GM23248 (cell line): Measurements from ENCODE around the gene GNPTAB. TPM values are rescaled to one million over a fixed set of nuclear protein-coding genes. Genes with fewer than 3 reads are reported as not detected.

Experiments used
- DNase-seq: peaks from one replicate; pipeline ENCODE4 v3.0.0-alpha.2; 2015
- H2AFZ ChIP-seq: fragments of 200-600 bp; sonication (generic); 2 replicates; pipeline ENCODE4 v1.6.1; 2016; ENCODE audit warnings: antibody characterized with exemption
- H3F3A ChIP-seq: fragments of 200-600 bp; sonication (generic); 2 replicates; pipeline ENCODE4 v1.6.1; 2016; ENCODE audit warnings: mild to moderate bottlenecking, antibody characterized with exemption, mixed run types; ENCODE audit not compliant: insufficient read depth
- H3K27ac ChIP-seq: fragments of 200-600 bp; sonication (generic); 2 replicates; pipeline ENCODE4 v1.5.1; 2016; ENCODE audit warnings: mild to moderate bottlenecking
- H3K27me3 ChIP-seq: fragments of 200-600 bp; sonication (generic); replicated peaks from 2 replicates; pipeline ENCODE4 v1.6.1; 2016; ENCODE audit warnings: mild to moderate bottlenecking; ENCODE audit not compliant: insufficient read depth
- H3K36me3 ChIP-seq: fragments of 200-600 bp; sonication (generic); 2 replicates; pipeline ENCODE4 v1.6.1; 2016; ENCODE audit warnings: low read depth, mild to moderate bottlenecking
- H3K4me1 ChIP-seq: fragments of 200-600 bp; sonication (generic); 2 replicates; pipeline ENCODE4 v1.6.1; 2016; ENCODE audit warnings: mild to moderate bottlenecking; ENCODE audit not compliant: insufficient read depth
- H3K4me2 ChIP-seq: fragments of 200-600 bp; sonication (generic); one replicate; pipeline ENCODE4 v1.6.1; 2016; ENCODE audit warnings: mild to moderate bottlenecking; ENCODE audit not compliant: unreplicated experiment
- H3K4me3 ChIP-seq: fragments of 200-600 bp; sonication (generic); 2 replicates; pipeline ENCODE4 v1.5.1; 2016; ENCODE audit warnings: mild to moderate bottlenecking
- H3K79me2 ChIP-seq: fragments of 200-600 bp; sonication (generic); 2 replicates; pipeline ENCODE4 v1.6.1; 2016; ENCODE audit warnings: mild to moderate bottlenecking; ENCODE audit not compliant: insufficient read depth
- H3K9ac ChIP-seq: fragments of 200-600 bp; sonication (generic); 2 replicates; pipeline ENCODE4 v1.6.1; 2016; ENCODE audit warnings: mild to moderate bottlenecking
- H3K9me2 ChIP-seq: fragments of 200-600 bp; sonication (generic); 2 replicates; pipeline ENCODE4 v1.6.1; 2016; ENCODE audit warnings: mixed run types, mild to moderate bottlenecking, moderate library complexity; ENCODE audit not compliant: insufficient read depth
- H3K9me3 ChIP-seq: fragments of 200-600 bp; sonication (generic); one replicate; pipeline ENCODE4 v1.6.1; 2017; ENCODE audit warnings: low read depth
- H4K20me1 ChIP-seq: fragments of 200-600 bp; sonication (generic); 2 replicates; pipeline ENCODE4 v1.6.0; 2016; ENCODE audit not compliant: insufficient read depth
- EZH2 ChIP-seq: fragments of 200-600 bp; sonication (generic); IDR thresholded peaks from 2 replicates; pipeline ENCODE4 v1.6.1; 2018; ENCODE audit warnings: antibody characterized with exemption, mild to moderate bottlenecking; ENCODE audit not compliant: insufficient read depth, poor library complexity, severe bottlenecking
- EZH2phosphoT487 ChIP-seq: fragments of 200-600 bp; sonication (generic); IDR thresholded peaks from 2 replicates; pipeline ENCODE4 v1.6.1; 2018; ENCODE audit warnings: antibody characterized with exemption, moderate library complexity, mild to moderate bottlenecking, low read depth; ENCODE audit not compliant: insufficient read depth
- WGBS, 2 experiments: methylation state at CpG; one replicate each; pipeline ENCODE4 v1.1.6; 2015 to 2017; ENCODE audit warnings: low lambda C conversion rate in 2 of 2, low coverage in 1 of 2; ENCODE audit errors: missing lambda C conversion rate in 2 of 2; 5-methylcytosine and 5-hydroxymethylcytosine counted together
- in situ Hi-C: fragments of 300-500 bp; cut with MboI; formaldehyde crosslinking; loops from 2 replicates; pipeline ENCODE4 v1.15.0; 2020
- polyA plus RNA-seq: library from polyadenylated mRNA; unstranded; fragments of >200 nt; fragmentation: Nextera tagmentation; extraction: Ambion mirVana; gene quantifications from 2 replicates; pipeline ENCODE4 v1.2.1, GENCODE V29; 2016
- total RNA-seq: library from RNA; depleted of rRNA; stranded (reverse); fragments of >200 nt; shearing (Covaris generic); gene quantifications from 2 replicates; pipeline ENCODE4 v1.2.3, GENCODE V29; 2014

Gene GNPTAB
- total and polyA plus RNA-seq, 2 experiments from 2014 or later, result 20.6 to 23.3 TPM

DNA sequence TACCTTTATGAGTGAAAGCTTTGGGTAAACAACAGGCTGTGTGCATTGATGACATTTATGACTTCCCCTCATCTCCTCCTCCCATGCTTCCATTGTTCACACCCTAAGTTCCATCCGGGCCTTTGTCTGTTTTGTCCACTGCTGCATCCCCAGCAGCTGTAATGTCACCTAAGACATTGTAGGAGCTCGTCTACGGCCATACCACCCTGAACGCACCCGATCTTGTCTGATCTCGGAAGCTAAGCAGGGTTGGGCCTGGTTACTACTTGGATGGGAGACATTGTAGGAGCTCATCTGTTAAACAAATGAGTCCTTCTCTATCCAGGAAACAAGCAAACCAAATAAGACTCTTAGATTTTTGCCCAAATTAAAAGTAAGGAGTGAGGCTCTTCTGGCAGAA, 51.1 kb downstream of the GNPTAB start:
- in situ Hi-C loops, result loop anchor here (5.0 kb wide), 1 partner anchor 53 kb away; the partner anchor contains the start of gene GNPTAB
- TF ChIP-seq EZH2 (no peak), EZH2phosphoT487 (no peak)
- no peak overlapping the region for H2AFZ ChIP-seq
- H3K9ac ChIP-seq, result no peak overlapping the region
- H3K36me3 ChIP-seq, result no peaks in the 10 kb centered on the region; the same call in 1 of the 2 replicates
- H3K4me1 ChIP-seq, result peaks cover 15% of the 10 kb centered on the region
- 96 to 97% methylated on average over 6 of the region's 6 CpGs for WGBS, 2 experiments
- no peak overlapping the region for H3K4me2 ChIP-seq
- H4K20me1 ChIP-seq, result no peaks in the 10 kb centered on the region
- no peaks in the 10 kb centered on the region for H3K9me3 ChIP-seq
- H3F3A ChIP-seq, result peaks cover 22% of the 10 kb centered on the region
- H3K27me3 ChIP-seq, result no peaks in the 10 kb centered on the region
- DNase-seq, result no peak
- H3K79me2 ChIP-seq, result no peaks in the 10 kb centered on the region
- no peak overlapping the region for H3K27ac ChIP-seq
- H3K4me3 ChIP-seq, result no peak overlapping the region
- H3K9me2 ChIP-seq, result no peaks in the 10 kb centered on the region

DNA sequence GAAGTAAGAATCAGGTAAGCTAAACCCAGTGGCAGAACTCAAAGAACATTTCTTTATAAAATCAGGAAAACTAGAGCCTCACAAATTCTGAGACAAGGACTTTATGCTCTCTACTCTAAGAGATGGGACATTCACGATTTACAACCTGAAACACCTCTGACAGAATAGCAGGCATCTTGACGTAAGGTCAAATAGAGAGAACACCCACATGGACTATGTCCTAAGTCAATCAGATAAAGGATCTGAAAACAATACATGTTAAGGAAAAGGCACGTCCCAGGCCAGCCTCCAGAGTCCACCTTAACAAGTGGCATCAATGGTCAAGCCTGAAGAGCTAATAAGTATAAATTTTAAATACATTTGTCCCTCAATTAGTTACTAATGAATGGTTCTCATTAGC, 51.6 kb downstream of the GNPTAB start:
- TF ChIP-seq EZH2phosphoT487 (no peak), EZH2 (no peak)
- H3K36me3 ChIP-seq, result no peaks in the 10 kb centered on the region; the same call in 1 of the 2 replicates
- no peaks in the 10 kb centered on the region for H3K9me3 ChIP-seq
- H3K4me3 ChIP-seq, result no peak overlapping the region
- no peak overlapping the region for H3K27ac ChIP-seq
- peaks cover 15% of the 10 kb centered on the region for H3K4me1 ChIP-seq
- no peak overlapping the region for H3K4me2 ChIP-seq
- no peaks in the 10 kb centered on the region for H3K9me2 ChIP-seq
- no peak for DNase-seq
- no peaks in the 10 kb centered on the region for H3K79me2 ChIP-seq
- WGBS, 2 experiments, result 72 to 76% methylated on average over 3 of the region's 3 CpGs
- no peak overlapping the region for H3K9ac ChIP-seq
- H4K20me1 ChIP-seq, result no peaks in the 10 kb centered on the region
- in situ Hi-C loops, result loop anchor here (5.0 kb wide), 1 partner anchor 53 kb away; the partner anchor contains the start of gene GNPTAB
- H3K27me3 ChIP-seq, result no peaks in the 10 kb centered on the region
- H3F3A ChIP-seq, result peaks cover 22% of the 10 kb centered on the region
- no peak overlapping the region for H2AFZ ChIP-seq

DNA sequence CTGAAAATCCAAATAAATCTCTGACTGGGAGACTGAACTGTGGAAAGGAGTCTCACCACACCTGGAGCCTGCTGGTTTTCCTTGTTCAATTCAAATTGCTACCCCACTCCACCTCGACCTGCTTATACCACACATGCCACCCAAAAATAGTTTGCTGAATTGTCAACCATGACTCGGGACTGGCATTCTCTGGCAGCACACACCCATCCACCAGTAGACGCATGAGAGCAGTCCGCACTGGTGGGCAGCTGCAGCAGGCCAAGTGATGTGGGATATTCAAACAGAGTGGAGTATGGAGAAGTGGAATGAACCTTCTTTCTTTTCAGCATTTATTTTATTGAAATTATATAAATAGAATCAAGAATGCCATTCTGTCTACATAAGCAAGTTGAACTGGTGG, 52.8 kb downstream of the GNPTAB start:
- in situ Hi-C loops, result loop anchor here (5.0 kb wide), 1 partner anchor 54 kb away; the partner anchor contains the start of gene GNPTAB
- WGBS, 2 experiments, result 79 to 85% methylated on average over 4 of the region's 4 CpGs
- no peak overlapping the region for H2AFZ ChIP-seq
- no peaks in the 10 kb centered on the region for H3K79me2 ChIP-seq
- no peak overlapping the region for H3K4me3 ChIP-seq
- H3K4me1 ChIP-seq, result peaks cover 12% of the 10 kb centered on the region
- H3F3A ChIP-seq, result peaks cover 16% of the 10 kb centered on the region
- no peak for TF ChIP-seq EZH2
- TF ChIP-seq EZH2phosphoT487, result no peak
- no peaks in the 10 kb centered on the region for H3K27me3 ChIP-seq
- H3K9ac ChIP-seq, result no peak overlapping the region
- no peaks in the 10 kb centered on the region for H3K9me2 ChIP-seq
- H4K20me1 ChIP-seq, result no peaks in the 10 kb centered on the region
- H3K36me3 ChIP-seq, result no peaks in the 10 kb centered on the region; the same call in 1 of the 2 replicates
- no peak for DNase-seq
- H3K9me3 ChIP-seq, result no peaks in the 10 kb centered on the region
- no peak overlapping the region for H3K27ac ChIP-seq
- H3K4me2 ChIP-seq, result no peak overlapping the region

GRCh38 chr12:101777485-101777884, 53.3 kb downstream of the GNPTAB start:
- Histone ChIP-seq H3K4me2 (no peak overlapping the region), H3K27ac (no peak overlapping the region)

More at GRCh38 chr12:101777485-101777884, 53.3 kb downstream of the GNPTAB start:
- no peak for TF ChIP-seq EZH2phosphoT487
- TF ChIP-seq EZH2, result no peak
- no peaks in the 10 kb centered on the region for H3K27me3 ChIP-seq
- no peaks in the 10 kb centered on the region for H3K9me2 ChIP-seq
- no peaks in the 10 kb centered on the region for H4K20me1 ChIP-seq
- no peak overlapping the region for H3K4me3 ChIP-seq
- in situ Hi-C loops, result loop anchor here (5.0 kb wide), 1 partner anchor 55 kb away; the partner anchor contains the start of gene GNPTAB
- DNase-seq, result no peak
- H3K4me1 ChIP-seq, result peaks cover 8% of the 10 kb centered on the region
- no peak overlapping the region for H3K9ac ChIP-seq
- 94 to 96% methylated on average over 3 of the region's 3 CpGs for WGBS, 2 experiments
- H3K9me3 ChIP-seq, result no peaks in the 10 kb centered on the region
- H2AFZ ChIP-seq, result no peak overlapping the region
- peaks cover 11% of the 10 kb centered on the region for H3F3A ChIP-seq
- no peaks in the 10 kb centered on the region for H3K79me2 ChIP-seq
- no peaks in the 10 kb centered on the region; the same call in 1 of the 2 replicates for H3K36me3 ChIP-seq
